SK-N-SH (cell line): ENCODE data around the gene RELCH.

ENCODE experiments used
- EZH2phosphoT487 ChIP-seq: fragments of 200-600 bp; sonication (generic); IDR thresholded peaks from 2 replicates; pipeline ENCODE4 v1.6.1; 2017; ENCODE audit warnings: low read depth, mixed run types, mild to moderate bottlenecking, antibody characterized with exemption, moderate library complexity, borderline replicate concordance
- JUND ChIP-seq: IDR thresholded peaks from 2 replicates; pipeline ENCODE4 v1.4.0; 2012
- MAX ChIP-seq: IDR thresholded peaks from 2 replicates; pipeline ENCODE4 v1.4.0; 2012; ENCODE audit warnings: low read depth
- NRF1 ChIP-seq: IDR thresholded peaks from 2 replicates; pipeline ENCODE4 v1.6.1; 2012; ENCODE audit warnings: low read depth, mild to moderate bottlenecking, low read length
- REST ChIP-seq: IDR thresholded peaks from 2 replicates; pipeline ENCODE4 v1.6.1; 2012; ENCODE audit warnings: mild to moderate bottlenecking, low read depth, low read length, moderate library complexity
- SIN3A ChIP-seq: IDR thresholded peaks from 2 replicates; pipeline ENCODE4 v1.6.1; 2012; ENCODE audit warnings: low read depth, mild to moderate bottlenecking, low read length, moderate library complexity, borderline replicate concordance
- USF2 ChIP-seq: fragments of 150-350 bp; IDR thresholded peaks from 2 replicates; pipeline ENCODE4 v1.6.1; 2017; ENCODE audit warnings: antibody characterized with exemption, low read length, low read depth, borderline replicate concordance
- YY1 ChIP-seq: IDR thresholded peaks from 2 replicates; pipeline ENCODE4 v1.4.0; 2012; ENCODE audit warnings: low read depth, mild to moderate bottlenecking
- TF ChIP-seq, protein P1 (sequence below): fragments of 200-600 bp; sonication (generic); IDR thresholded peaks from 2 replicates; pipeline ENCODE4 v1.6.1; 2017; ENCODE audit warnings: antibody characterized with exemption, mild to moderate bottlenecking, moderate library complexity

DNA sequence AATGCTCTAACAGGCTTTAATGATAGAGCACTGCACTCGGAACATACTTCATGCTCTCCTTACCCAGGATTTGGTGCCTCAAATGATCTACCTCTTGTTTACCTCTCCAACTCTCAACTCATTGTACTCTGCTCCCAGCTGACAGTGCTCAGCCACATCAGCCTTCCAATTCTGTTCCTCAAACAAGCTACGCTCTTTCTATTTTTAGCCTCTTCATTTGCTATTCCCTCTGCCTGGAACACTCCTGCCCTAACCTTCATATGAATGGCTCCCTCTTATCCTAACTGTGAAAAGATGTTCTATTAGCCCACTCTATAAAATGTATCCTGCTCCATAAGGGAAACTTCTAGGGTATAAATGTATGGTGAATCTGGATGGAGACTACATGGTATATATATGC lies 42.7 kb upstream of the RELCH start:
- TF ChIP-seq NRF1 (no peak), REST (no peak), USF2 (no peak), JUND (no peak), YY1 (no peak), MAX (no peak), EZH2phosphoT487 (no peak), SIN3A (no peak)
- TF ChIP-seq, protein P1, sequence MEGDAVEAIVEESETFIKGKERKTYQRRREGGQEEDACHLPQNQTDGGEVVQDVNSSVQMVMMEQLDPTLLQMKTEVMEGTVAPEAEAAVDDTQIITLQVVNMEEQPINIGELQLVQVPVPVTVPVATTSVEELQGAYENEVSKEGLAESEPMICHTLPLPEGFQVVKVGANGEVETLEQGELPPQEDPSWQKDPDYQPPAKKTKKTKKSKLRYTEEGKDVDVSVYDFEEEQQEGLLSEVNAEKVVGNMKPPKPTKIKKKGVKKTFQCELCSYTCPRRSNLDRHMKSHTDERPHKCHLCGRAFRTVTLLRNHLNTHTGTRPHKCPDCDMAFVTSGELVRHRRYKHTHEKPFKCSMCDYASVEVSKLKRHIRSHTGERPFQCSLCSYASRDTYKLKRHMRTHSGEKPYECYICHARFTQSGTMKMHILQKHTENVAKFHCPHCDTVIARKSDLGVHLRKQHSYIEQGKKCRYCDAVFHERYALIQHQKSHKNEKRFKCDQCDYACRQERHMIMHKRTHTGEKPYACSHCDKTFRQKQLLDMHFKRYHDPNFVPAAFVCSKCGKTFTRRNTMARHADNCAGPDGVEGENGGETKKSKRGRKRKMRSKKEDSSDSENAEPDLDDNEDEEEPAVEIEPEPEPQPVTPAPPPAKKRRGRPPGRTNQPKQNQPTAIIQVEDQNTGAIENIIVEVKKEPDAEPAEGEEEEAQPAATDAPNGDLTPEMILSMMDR: no peak
